ENCODE results near the gene EVI5. TPM values are rescaled to one million over a fixed set of nuclear protein-coding genes. Genes with fewer than 3 reads are reported as not detected.
A peak's percentile ranks its signal among the peaks of the same experiment; 100 is the strongest.
"Not testable (repeated sequence)": the region's sequence is repeated elsewhere in the genome, so short reads cannot be mapped to it uniquely, and the experiment has no call there.

EVI5 gene
- total RNA-seq, 2 donors from 2014 or later = 33.0 to 37.7 TPM

DNA sequence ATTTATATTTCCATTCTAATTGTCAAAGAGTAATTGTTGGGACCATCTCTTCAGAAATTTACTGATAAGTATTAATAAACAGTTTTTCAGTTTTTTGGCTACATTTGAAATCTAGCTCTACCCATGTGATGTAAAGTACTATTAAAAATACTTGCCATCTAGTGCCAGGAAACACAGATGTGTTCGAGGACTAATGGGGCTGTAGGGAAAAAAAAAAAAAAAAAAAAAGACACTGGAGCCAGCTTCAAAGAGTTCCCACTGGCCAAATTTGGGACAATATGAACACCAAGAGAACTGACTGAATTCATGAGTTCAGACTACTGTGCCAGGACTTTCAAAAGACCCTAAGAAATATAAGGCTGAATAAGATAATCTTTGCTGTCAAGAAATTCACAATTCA lies 233.0 kb downstream of the EVI5 start:
- DNase-seq (no peak), ATAC-seq (no peak)
- intact Hi-C loops (cut with DNase I, micrococcal nuclease) = no loop called here

DNA sequence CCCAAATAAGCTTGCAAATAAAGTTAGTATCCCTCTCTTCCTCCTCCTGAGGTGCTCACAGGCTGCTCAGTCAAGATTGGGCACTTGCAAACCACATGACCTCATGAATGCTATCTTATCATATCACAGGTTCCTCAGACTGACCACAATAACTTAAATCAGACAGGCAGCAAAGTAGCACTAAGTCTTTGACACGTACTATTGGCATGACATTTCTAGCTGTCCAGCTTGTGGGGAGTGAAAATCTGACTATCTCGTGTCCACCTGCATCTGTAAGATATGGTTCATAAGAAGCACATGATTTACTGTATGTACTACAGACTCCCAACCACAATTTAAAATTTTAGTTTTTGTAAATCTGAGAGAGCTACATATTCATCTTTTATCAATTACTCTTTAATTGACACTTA lies 240.1 kb downstream of the EVI5 start:
- no peak for ATAC-seq
- no peak for DNase-seq
- intact Hi-C loops (cut with DNase I, micrococcal nuclease) = no loop called here

DNA sequence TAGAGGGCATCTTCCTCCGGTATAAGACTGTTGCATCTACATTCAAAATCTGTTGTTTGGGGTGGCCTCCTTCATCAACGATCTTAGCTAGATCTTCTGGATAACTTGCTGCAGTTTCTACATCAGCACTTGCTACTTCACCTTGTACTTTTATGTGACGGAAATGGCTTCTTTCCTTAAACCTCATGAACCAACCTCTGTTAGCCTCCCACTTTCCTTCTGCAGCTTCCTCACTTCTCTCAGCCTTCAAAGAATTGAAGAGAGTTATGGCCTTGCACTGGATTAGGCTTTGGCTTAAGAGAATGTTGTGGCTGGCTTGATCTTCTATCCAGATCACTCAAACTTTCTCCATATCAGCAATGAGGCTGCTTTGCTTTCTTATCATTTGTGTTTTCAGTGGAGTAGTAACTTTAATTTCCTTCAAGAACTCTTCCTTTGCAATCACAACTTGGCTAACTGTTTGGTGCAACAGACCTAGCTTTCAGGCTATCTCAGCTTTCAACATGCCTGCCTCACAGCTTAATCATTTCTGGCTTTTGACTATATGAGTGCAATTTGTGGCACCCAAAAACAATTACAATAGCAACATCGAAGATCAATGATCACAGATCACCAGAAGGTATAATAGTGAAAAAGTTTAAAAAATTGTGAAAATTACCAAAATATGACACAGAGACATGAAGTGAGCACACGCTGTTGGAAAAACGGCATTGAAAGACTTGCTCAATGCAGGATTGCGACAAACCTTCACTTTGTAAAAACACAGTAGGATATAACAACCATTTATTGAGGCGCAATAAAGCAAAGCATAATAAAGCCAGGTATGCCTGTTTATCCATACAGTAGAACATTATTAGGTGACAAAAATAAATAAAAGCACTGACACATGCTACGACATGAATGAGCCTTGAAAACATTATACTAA lies 241.5 kb downstream of the EVI5 start:
- intact Hi-C loops (cut with DNase I, micrococcal nuclease) = no loop called here
- ATAC-seq (no peak), DNase-seq (no peak)

DNA sequence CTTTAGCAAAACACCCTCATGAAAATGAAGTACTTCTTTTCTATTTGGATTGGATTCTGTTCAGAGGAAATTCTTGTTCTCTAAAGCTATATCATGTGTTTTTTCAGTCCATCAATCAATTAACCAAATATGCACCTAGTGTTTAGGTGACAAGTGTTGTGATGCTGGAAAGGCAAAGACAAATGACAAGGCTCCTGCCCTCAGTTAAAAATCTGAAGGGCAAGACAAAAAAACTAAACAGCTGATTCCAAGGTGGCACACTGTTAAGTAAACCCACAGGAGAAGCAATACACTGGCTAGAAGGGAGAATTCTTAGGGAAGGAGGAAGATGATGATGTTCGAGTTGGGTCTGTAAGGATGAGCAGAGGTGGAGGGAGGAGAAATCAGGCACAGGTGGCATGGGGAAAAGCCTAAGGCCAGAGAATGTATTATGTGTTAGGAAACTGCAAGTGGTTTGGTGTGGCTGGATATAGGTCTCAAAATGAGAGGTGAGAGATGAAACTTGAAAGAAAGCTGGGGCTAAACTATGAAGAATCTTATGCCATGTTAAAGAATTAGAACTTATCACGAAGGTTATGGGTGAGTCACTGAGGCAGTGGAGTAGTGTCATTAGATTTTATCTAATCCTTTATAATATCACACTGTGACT lies 246.4 kb downstream of the EVI5 start:
- intact Hi-C loops (cut with DNase I, micrococcal nuclease) = no loop called here
- DNase-seq = no peak

DNA sequence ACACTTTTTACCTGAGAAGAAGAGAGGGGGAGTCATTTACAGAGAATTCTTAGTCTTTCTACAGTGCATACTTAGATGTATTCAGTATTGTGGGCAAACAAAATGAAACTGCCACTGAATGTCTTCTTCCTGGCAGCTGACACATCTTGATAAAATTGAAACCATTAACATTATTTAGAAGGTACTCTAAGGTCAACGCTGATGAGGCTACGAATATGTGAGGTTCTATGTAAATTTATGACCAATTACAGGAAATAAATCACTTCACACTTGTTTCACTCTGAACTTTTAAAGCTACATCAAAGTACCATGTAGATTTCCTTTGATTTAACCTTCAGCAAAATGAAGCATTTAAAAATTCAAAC lies 246.9 kb downstream of the EVI5 start:
- DNase-seq (no peak), ATAC-seq (peak; percentile 34)
- intact Hi-C loops (cut with DNase I, micrococcal nuclease) = no loop called here

More for the DNA sequence above, 246.4 kb downstream of the EVI5 start:
- ATAC-seq = no peak

DNA sequence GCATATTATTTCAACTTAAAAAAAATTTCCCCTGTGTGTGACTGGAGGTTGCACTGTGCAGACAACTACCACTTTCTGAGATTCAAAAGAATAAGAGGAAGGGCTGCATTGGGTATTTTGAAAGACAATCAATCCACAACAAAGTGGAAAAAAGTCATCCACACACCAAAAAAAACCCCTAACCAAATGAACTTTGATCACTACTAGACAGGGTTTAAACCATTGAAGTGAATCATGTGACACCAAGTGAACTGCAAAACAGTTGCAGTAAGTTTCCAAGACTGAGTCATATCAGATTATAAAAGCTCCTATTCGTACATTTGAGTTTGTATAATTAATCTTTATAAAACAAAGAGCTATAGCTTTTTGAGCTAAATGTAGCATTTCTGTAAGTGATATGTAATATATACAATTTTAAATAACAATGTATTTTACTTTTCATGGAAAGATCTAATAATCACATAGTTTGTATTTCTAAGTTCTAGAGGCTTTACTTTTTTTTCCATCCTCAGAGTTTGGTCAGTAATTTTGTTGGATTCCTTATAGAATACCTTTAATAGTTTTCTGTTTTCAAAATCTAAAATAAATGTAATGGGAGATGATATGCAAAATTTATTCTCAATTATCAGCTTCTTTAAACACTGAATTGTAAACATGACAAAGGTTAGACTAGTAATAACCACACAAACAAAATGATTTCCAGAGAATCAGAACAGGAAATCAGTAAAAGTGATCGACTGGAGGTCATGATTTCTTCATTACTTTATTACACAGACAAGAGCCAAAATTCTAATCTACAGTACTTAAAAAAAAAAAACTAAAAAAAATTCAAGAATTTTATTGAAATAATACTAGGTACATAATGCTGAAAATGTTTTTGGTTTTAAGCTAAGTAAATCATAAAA lies 247.7 kb downstream of the EVI5 start:
- ATAC-seq = peak; percentile 65

DNA sequence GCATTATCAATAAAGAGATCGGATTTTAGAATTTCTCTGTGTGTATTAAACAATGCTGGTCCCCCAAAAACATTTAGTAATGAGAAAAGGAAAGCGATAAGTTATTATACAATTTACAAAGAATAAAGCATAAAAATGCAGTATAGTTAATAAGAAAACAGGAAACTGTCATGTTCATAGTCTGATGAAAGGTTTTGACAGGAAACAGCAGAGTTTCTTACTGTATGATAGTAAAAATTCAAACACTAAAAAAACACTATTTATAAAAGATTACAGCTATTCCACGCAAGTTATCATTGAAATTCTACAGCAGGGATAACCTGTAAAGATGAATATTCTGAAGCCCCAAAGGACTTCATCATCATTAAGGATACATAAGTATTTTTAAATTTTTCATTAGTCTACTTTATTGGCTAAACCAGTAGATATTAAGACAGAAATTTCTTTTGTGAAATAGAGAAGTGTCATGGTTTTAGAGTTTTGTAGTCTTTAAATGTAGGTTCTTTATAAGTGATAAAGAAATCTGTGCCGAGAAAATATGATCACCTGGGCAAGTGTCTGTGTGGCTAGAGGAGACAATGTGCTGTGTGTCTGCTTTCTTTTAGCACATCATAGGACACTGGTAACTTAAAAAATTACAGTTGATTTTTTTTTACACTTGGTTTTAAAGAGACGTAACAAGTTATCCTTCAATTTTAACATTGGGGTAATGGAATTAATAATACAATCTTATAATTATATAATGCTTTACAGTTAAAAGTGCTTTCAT lies 248.5 kb downstream of the EVI5 start:
- intact Hi-C loops (cut with DNase I, micrococcal nuclease) = no loop called here
- no peak for ATAC-seq
- no peak for DNase-seq

More for the DNA sequence above, 247.7 kb downstream of the EVI5 start:
- intact Hi-C loops (cut with DNase I, micrococcal nuclease) = no loop called here
- no peak for DNase-seq

DNA sequence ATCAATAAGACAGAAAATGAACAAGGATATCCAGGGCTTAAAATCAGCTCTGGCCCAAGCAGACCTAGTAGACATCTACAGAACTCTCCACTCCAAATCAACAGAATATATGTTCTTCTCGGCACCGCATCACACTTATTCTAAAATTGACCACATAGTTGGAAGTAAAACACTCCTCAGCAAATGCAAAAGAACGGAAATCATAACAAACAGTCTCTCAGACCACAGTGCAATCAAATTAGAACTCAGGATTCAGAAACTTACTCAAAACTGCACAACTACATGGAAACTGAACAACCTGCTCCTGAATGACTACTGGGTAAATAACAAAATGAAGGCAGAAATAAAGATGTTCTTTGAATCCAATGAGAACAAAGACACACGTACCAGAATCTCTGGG lies 252.5 kb downstream of the EVI5 start:
- intact Hi-C loops (cut with DNase I, micrococcal nuclease); DNase-seq; ATAC-seq: not testable (repeated sequence)

DNA sequence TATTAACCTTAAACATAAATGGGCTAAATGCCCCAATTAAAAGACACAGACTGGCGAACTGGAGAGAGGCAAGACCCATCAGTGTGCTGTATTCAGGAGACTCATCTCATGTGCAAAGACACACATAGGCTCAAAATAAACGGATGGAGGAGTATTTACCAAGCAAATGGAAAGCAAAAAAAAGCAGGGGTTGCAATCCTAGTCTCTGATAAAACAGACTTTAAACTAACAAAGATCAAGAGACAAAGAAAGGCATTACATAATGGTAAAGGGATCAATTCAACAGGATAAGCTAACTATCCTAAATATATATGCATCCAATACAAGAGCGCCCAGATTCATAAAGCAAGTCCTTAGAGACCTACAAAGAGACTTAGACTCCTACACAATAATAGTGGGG lies 253.0 kb downstream of the EVI5 start:
- ATAC-seq; DNase-seq; intact Hi-C loops (cut with DNase I, micrococcal nuclease): not testable (repeated sequence)

DNA sequence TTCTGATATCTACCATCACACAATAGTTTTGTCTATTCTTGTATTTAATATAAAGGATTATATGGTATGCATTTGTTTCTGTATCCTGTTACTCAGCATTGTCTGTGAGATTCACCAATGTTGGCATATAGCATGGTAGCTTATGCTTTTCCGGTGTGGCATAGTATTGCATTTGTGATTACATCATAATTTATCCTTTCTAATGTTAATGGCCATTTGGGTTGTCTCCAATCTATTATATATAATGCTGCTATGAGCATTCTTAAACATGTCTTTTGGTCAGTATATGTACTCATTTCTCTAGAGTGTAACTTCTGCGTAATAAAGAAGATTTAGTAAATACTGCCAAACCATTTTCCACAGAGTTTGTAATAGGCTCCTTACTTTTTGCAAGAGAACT lies 257.2 kb downstream of the EVI5 start:
- no peak for DNase-seq
- intact Hi-C loops (cut with DNase I, micrococcal nuclease) = no loop called here
- no peak for ATAC-seq

DNA sequence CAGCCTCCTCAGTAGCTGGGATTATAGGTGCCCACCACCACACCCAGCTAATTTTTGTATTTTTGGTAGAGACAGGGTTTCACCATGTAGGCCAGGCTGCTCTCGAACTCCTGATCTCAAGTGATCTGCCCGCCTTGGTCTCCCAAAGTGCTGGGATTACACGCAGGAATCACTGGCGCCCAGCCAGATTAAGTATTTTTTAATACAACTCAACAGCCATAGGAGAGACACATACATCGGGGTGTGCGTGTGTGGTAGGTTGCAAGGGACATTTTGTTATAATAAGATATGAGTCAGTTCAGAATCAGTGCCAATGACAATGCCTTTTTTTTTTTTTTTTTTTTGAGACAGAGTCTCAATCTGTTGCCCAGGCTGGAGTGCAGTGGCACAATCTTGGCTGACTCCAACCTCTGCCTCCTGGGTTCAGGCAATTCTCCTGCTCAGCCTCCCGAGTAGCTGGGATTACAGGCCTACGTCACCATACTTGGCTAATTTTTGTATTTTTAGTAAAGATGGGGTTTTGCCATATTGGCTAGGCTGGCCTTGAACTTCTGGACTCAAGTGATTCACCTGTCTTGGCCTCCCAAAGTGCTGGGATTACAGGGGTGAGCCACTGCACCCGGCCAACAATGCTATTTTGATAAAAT lies 259.8 kb downstream of the EVI5 start:
- DNase-seq; ATAC-seq; intact Hi-C loops (cut with DNase I, micrococcal nuclease): not testable (repeated sequence)

DNA sequence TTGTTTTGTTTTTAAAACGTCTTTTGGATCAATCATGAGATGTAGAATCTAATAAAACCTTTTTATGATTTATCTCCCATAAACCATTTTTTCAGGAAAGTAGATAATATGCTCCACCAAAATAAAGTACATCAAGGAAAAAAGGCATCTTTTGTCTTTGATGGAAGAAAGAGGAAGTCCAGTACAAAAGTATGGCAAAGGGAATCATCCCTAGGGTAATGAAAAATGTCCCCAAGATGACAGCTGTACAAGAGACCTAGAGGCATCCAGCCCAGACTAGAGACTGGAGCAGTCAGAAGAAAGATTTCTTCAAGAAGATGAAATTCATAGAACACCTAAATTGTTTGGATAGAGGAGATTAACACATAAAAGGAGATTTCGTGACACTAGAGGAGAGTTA lies 265.9 kb downstream of the EVI5 start:
- intact Hi-C loops (cut with DNase I, micrococcal nuclease) = no loop called here
- no peak for ATAC-seq
- DNase-seq = no peak

DNA sequence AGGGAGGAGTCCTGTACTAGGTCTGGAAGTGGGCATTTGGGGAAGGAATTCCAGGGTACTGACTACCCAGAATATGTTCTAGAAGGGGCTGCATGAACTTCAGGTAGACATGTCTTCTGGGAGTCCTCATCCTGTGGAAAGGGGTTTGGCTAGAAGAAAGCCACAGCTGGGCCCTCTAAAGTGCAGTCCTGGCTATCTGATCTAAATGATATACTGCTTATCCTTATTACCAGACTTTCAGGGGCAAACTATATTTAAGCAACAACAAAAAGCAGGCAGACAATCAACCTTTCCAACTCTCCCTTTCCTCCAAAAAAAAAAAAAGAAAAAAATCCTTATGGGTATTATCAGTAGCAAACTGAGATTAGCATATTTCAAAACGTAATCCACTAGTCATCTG lies 268.3 kb downstream of the EVI5 start:
- DNase-seq (no peak), ATAC-seq (no peak)
- intact Hi-C loops (cut with DNase I, micrococcal nuclease) = no loop called here

DNA sequence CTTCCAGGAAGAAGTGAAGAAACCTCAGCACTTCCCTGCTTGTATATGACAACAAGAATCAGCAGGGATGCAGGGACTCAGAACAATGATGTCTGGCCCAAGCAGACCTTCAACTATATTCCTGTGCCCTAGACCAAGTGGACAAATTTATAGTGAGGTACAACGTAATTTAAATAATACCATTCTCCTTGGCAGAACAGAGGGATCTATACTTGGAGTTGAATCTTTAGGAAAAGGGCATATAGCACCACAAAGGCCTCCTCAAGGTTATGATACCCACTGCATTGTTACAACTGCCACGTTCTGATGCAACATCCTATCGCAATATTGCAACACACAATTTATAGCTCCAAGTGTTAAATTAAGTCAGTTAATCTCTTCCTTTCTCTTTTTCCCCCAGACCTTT lies 269.1 kb downstream of the EVI5 start:
- intact Hi-C loops (cut with DNase I, micrococcal nuclease) = no loop called here
- ATAC-seq (no peak), DNase-seq (no peak)

DNA sequence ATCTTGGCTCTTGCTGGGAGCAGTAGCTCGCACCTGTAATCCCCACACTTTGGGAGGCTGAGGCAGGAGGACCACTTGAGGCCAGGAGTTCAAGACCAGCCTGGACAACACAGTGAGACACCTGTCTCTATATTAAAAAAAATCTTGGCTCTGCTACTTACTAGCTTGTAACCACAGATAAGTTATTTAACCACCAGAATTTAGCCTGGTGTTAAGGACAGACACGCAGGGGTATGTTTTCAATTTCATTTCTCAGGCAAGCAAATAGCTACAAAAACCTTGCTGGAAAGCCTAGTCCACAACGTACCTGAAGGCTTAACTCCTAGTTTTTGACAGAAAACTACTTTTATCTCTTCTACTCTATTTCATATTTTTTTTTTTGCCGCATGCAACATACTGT lies 273.4 kb downstream of the EVI5 start:
- DNase-seq = no peak
- no peak for ATAC-seq
- intact Hi-C loops (cut with DNase I, micrococcal nuclease) = no loop called here

DNA sequence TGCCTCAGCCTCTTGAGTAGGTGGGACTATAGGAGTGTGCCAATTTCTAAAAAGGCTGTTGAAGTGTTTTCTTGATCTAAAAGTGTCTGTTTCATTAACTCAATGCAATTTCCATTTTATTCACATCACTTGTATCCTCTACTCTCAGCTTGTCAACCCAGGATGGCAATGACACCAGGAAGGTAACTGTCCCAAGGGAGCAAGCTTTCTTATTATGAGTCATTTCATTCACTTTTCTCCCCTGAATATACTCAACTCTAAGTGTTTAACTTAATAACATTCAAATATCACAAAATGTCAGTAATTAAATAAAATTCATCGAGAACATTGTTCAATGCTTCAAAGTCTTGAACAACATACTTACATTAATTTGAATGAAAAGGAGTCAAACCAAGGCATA lies 275.3 kb downstream of the EVI5 start:
- intact Hi-C loops (cut with DNase I, micrococcal nuclease) = no loop called here
- ATAC-seq = no peak
- no peak for DNase-seq

DNA sequence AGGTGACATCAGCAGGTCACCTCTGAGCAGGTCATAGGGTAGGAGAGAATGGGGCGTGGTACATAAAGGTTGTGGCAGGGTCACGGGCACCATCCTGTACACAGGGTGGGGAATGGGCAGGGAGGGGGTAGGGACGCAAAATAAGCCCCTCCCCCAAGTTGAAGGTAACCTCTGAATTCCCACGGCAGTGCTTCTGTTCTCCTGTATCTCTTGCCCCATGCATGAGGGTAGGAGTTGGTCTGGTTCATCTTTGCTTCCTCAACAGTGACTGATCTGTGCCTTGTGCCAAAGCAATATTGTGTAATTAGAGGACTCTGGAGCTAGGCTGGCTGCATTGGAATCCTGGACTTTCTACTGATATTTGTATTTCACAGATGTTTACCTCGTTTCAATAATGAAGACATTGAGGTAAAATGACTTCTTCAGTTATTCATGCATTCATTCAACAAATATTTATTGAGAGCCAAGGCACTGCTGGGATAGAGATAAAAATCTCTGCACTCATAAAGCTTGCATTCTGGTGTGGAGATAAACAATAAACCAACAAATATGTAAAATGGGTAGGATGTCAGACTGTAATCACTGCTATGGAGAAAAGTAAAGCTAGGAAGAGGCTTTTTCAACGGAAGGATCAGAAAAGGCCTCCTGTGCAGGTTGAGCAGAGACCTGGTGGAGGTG lies 279.8 kb downstream of the EVI5 start:
- DNase-seq (no peak), ATAC-seq (peak; percentile 26)
- intact Hi-C loops (cut with DNase I, micrococcal nuclease) = no loop called here
